ENCODE measurements around the gene NAT14. TPM values are rescaled to one million over a fixed set of nuclear protein-coding genes. Genes with fewer than 3 reads are reported as not detected.
A peak's percentile ranks its signal among the peaks of the same experiment; 100 is the strongest.
"Not testable (repeated sequence)": the region's sequence is repeated elsewhere in the genome, so short reads cannot be mapped to it uniquely, and the experiment has no call there.

NAT14 gene
- polyA plus RNA-seq (ENCODE audit: insufficient read length in 10 of 10), result 10 to 100 TPM; 21.1 to 41.2 (median 27.1) TPM
- long read RNA-seq, donor 1, transcript NAT14-201 (3 exons, 1,536 nt), result major isoform, 9 of 9 reads
- long read RNA-seq, donor 1, partial matches to known transcripts, result 0 of 9 reads
- long read RNA-seq, donor 1, other reads (novel, unspliced or antisense), result 0 of 9 reads
- long read RNA-seq, donor 2, transcript NAT14-201 (3 exons, 1,536 nt), result major isoform, 8 of 9 reads
- long read RNA-seq, donor 2, partial matches to known transcripts, result 0 of 9 reads
- long read RNA-seq, donor 2, other reads (novel, unspliced or antisense), result 0 of 9 reads
- long read RNA-seq, donor 3, result 0 reads
- long read RNA-seq, donor 4, transcript NAT14-201 (3 exons, 1,536 nt), result major isoform, 10 of 10 reads
- long read RNA-seq, donor 4, partial matches to known transcripts, result 0 of 10 reads
- long read RNA-seq, donor 4, other reads (novel, unspliced or antisense), result 0 of 10 reads
- long read RNA-seq, donor 5, transcript NAT14-201 (3 exons, 1,536 nt), result major isoform, 11 of 13 reads
- long read RNA-seq, donor 5, partial matches to known transcripts, result 0 of 13 reads
- long read RNA-seq, donor 5, other reads (novel, unspliced or antisense), result 0 of 13 reads
- long read RNA-seq, donor 6, transcript NAT14-201 (3 exons, 1,536 nt), result major isoform, 13 of 13 reads
- long read RNA-seq, donor 6, partial matches to known transcripts, result 0 of 13 reads
- long read RNA-seq, donor 6, other reads (novel, unspliced or antisense), result 0 of 13 reads
- long read RNA-seq, donor 7, transcript NAT14-201 (3 exons, 1,536 nt), result major isoform, 7 of 24 reads
- long read RNA-seq, donor 7, partial matches to known transcripts, result 15 of 24 reads
- long read RNA-seq, donor 7, other reads (novel, unspliced or antisense), result 0 of 24 reads
- long read RNA-seq, donor 8, transcript NAT14-201 (3 exons, 1,536 nt), result major isoform, 8 of 8 reads
- long read RNA-seq, donor 8, partial matches to known transcripts, result 0 of 8 reads
- long read RNA-seq, donor 8, other reads (novel, unspliced or antisense), result 0 of 8 reads
- long read RNA-seq, donor 9, partial matches to known transcripts, result 0 of 2 reads
- long read RNA-seq, donor 9, other reads (novel, unspliced or antisense), result 0 of 2 reads

GRCh38 chr19:55484593-55485438, at the start of gene NAT14:
Gene NAT14 (plus strand): TSS chr19:55485188. CDS start chr19:55485709, 521 bp downstream.
- peak in 2 of 3 donors; percentile 83 to 93 for DNase-seq

DNA sequence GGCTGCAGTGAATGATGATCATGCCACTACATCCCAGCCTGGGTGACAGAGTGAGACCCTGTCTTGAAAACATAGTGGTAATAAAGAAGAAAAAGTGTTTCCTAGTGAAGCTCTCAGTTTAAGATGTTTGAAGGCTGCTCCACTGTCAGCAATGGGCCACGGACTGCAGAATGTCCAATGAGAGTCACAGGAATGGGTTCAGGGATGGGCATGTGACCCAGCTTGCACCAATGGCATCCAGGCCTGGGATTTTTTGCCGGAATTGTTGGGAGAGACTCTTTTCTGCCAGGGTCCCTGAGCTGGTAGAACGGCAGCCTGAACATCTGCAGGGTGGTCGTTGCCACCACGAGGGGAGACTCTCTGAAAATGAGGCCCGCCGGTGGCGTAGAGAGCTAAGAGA, 48.1 kb upstream of the NAT14 start:
- no peak for DNase-seq

- DNase-seq, result peak; percentile 42 to 83 (median 65)
Observed at GRCh38 chr19:55437410-55437809, 47.6 kb upstream of the NAT14 start.

DNA sequence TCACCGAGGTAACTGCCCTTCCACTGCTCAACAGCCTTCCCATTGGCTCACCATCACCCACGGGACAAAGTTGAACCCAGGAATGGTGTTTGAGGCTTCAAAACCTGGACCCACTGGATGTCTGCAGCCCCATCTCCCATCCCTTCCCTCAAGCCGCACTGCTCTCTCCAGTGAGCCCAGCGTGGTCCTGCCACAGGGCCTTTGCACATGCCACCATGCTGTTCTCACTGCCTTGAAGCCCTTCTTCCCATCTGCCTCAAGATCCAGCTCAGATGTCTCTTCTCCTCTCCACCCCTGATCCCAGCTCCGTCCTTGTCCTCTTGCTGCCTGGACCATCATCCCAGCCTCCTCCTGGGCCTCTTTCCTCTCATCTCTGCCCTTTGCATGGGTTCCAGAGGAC, 45.9 kb upstream of the NAT14 start:
- no peak for DNase-seq

DNA sequence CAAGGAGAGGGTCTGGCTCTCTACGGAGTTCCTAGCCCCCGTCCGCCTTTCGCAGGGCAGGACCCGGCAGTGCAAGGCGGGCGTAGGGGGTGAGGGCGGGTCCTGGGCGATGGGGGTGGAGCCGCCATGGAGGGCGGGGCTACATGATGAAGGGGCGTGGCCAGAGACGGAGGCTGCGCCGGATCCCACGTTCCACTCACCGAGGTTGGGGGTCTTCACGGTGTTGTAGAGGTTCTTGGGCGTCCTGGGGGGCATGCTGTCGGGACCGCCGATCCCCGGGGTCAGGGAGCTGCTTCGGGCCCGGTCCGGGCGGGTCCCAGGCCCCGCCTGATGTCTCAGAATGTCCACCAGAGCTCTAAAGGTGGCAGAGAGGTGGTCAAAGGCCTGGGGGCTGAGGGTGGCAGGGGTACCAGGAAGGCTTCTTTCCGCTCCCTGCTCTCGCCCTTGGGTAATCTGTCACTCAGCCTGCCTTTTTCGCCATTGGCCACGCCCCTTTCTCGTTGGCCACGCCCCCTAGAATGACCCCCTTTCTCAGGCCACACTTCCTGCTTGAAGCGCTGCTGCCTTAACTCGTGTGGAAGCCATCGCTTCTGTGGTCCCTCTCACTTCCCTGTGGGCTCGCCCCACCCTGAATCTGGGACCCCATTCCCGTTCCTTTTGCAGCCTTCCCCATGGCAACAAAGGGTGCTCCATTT, 44.4 kb upstream of the NAT14 start:
- no peak for DNase-seq

GRCh38 chr19:55441319-55441691, 43.7 kb upstream of the NAT14 start:
- DNase-seq, result no peak

- no peak for DNase-seq
Observed at GRCh38 chr19:55441692-55442321, 43.2 kb upstream of the NAT14 start.

GRCh38 chr19:55442372-55442961, 42.5 kb upstream of the NAT14 start:
- DNase-seq, result no peak

DNA sequence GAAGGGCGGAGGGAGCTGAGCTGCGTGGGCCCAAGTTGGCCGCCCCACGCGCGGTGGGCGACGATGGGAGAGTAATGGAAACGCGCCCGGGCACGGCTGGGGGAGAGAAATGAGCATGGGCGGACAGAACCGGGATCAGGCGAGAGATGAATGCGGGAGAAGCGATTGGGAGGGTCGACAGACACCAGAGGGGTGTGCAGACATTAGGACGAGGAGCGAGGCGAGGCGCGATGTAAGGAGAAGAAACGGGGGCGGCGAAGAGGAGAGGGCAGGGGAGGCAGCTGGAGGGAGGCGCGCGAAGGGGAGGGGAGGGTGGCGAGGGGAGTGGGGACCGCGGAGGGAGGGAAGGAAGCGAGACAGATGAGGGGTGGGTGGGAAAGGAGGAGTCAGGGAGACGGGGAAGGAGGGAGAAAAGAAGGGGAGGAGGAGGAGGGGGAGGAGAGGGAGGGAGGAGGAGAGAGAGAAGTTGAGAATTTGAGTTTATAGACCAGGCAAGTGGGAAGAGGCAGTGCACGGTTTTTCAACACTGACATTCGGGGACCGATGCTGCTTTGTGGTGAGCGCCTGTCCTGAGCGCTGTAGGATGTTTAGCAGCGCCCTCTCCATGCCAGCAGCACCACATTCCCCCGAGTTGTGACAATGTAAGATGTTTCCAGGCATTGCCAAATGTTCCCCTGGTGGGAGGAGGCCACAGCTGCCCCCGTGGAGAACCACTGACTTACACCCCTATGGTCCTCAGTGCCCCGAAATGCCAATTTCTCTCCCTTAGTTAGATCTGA, 41.8 kb upstream of the NAT14 start, which contains the start of gene SHISA7:
TSS of gene SHISA7 (minus strand) at position 256 of the 779 bp plus-strand sequence. CDS start 437 bp downstream, outside the sequence.
- DNase-seq, result no peak

DNA sequence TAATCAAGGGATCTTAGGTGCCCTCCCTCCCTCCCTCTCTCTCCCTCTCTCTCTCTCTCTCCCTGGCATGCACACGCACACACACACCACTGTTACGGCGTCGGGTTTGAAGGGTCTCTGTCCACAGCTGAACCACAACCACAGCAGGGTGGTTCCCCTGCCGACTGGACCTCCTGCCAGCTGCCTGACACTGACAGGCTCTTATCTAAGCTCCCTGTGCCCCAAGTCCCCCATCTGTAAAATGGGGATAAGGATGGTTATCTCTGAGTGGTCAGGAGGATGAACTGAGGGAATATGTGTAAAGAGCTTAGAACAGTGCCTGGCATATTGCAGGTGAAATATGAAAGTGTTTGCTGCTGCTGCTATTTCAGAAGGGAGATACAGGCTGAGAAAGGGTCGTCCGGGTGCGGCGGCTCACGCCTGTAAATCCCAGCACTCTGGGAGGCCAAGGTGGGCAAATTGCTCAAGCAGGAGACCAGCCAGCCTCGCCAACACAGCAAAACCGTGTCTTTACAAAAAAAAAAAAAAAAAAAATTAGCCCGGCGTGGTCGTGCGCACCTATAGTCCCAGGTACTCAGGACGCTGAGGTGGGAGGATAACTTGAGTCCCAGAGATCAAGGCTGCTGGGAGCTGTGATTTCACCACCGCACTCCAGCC, 41.0 kb upstream of the NAT14 start:
- DNase-seq, result no peak

- DNase-seq, result no peak
Observed at GRCh38 chr19:55444646-55445045, 40.3 kb upstream of the NAT14 start.

DNA sequence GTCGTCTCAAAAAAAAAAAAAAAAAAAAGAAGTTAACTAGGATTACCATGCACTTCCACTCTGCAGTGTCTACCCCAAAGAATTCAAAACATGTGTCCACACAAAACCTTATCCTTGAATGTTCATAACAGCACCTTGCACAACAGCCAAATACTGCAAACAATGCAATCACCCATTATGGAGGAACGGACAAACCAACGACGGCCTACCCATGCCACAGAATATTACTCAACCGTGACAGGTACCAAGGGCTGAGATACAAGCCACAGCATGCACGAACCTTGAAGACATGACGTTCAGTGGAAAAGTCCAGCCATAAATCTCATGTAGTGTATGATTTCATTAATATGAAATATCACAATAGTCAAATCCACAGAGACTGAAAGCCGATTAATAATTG, 38.9 kb upstream of the NAT14 start:
- DNase-seq, result no peak

DNA sequence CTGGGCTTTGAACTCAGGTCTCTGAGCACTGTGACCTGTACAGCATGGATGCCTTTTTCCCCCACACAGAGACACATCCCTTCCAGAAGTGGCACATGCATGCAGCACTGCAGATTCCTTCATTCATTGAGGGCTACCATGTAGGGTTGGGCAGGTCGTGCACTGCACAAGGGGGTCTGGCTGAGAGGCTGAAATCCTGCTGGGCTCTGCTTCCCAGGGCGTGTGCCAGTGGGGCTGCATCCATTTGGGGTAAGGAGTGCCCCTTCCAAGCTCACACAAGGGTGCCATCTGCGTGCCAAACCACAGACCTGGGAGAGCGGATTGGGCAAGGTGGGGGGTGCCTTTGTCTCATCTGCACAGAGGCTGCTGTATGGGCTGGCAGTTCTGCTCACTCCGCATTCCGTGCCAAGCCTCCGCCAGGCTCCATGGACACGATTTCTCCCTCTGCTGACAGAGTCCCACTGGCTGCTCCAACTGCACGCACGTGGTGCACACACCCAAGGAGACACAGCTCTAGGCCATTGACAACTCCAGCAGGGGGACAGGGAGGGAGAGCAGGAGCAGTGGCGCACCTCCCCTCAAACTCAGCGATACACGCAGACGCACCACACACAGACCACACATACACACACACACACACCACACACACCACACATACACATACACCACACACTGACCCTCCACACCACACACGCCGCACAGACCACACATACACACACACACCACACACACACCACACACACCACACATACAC, 37.4 kb upstream of the NAT14 start:
- no peak for DNase-seq

DNA sequence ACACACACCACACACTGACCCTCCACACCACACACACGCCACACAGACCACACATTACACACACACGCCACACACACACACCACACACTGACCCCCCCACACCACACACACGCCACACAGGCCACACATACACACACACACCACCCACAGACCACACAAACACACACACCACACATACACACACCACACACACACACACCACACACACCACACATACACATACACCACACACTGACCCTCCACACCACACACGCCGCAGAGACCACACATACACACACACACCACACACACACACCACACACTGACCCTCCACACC, 36.9 kb upstream of the NAT14 start:
- not testable (repeated sequence) for DNase-seq

- no peak for DNase-seq
Observed at GRCh38 chr19:55449469-55449868, 35.5 kb upstream of the NAT14 start.

GRCh38 chr19:55451163-55451964, 33.6 kb upstream of the NAT14 start:
- no peak for DNase-seq
